ENCODE measurements around the gene HOXD11.

Gene HOXD11

GRCh38 chr2:176131848-176132158 is 24.7 kb downstream of the HOXD11 start:
- no peak for DNase-seq (ENCODE audit: low read depth, low spot score)

- no peak for DNase-seq (ENCODE audit: low read depth, low spot score)
Observed at GRCh38 chr2:176132205-176133171, 25.4 kb downstream of the HOXD11 start.

DNA sequence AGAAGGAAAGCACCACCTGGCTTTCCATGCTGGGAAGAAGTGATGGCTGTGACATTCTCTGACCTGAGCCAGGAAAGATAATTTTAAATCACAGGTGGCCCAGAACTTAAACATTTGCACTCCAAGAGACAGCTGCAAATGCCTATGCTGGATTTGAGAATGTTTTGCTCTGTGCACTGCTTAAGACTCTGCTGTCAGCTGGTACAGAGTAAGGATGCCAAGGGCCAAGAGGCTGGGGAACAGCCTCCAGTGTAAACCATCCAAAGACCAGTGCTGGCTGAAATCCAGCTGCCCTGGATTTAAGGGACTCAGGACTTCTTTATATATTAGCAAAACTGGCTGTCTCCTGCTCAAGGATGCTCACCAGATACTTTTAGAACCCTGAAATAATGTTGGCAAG is 26.3 kb downstream of the HOXD11 start:
- DNase-seq (ENCODE audit: low read depth, low spot score), result no peak

- DNase-seq (ENCODE audit: low read depth, low spot score), result no peak
Observed at GRCh38 chr2:176134035-176134434, 27.0 kb downstream of the HOXD11 start.

DNA sequence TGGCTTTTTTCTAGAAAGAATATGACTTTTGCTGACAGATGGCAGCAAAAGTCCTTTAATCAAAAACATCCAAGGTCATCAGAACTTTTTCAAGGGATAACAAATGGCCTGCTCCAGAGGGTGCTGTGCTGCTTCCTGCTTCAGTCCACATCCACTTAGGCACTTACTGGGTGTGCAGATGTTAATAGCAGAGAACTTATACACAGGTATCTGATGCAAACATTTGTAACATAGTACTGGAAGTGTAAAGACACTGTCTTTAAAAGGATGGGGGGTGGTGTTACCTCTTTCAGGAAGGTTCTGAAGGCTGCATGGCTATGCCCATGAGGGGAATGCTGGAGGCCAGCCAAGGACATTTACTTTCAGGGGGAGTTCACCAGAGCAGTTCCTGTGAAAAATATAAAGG is 28.0 kb downstream of the HOXD11 start:
- DNase-seq (ENCODE audit: low read depth, low spot score), result no peak

DNA sequence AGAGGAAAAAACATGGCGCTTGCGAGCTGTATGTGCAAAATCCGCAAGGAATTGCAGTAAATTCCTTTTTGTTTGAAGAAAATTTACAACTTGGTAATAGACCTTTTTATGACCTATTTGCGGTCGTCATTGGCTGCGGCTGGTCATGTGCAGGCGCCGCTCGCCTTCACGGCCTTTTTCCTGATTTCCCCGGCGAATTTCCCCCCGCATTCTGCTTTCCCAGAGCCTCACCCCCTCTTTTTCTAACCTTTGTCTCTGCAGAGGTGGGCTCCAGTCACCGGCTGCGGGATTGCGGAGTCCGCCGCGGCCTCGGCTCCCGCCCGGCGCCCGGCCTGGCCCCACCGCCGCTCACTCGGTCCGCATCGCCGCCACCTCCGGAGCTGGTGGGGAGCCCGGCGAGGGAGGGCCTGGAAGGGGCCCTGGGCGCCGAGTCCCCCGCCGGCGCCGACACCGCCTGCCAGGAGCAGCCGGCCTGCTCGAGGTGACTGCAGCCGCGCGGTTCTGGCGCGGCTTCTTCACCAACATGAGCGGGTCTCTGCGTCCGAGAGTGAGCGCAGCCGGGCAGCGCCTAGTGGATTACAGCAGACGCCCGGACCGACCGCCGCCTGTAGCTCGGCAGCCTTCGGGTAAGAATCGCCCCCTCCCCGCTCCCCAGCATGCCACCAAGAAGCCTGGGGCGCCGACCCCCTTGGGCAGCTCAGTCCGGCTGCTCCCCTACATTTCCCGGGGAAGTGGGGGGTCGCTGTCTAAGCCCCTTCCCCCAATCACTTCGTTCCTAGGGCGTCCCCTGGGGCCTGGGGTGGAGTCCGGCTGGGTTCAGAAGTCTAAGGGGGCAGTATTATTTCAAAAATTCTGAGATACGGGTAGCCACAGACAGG is 29.5 kb downstream of the HOXD11 start:
- no peak for DNase-seq (ENCODE audit: low read depth, low spot score)

GRCh38 chr2:176137252-176137580 is 30.1 kb downstream of the HOXD11 start:
- DNase-seq (ENCODE audit: low read depth, low spot score), result no peak

GRCh38 chr2:176137906-176138305 is 30.8 kb downstream of the HOXD11 start:
- DNase-seq (ENCODE audit: low read depth, low spot score), result no peak

DNA sequence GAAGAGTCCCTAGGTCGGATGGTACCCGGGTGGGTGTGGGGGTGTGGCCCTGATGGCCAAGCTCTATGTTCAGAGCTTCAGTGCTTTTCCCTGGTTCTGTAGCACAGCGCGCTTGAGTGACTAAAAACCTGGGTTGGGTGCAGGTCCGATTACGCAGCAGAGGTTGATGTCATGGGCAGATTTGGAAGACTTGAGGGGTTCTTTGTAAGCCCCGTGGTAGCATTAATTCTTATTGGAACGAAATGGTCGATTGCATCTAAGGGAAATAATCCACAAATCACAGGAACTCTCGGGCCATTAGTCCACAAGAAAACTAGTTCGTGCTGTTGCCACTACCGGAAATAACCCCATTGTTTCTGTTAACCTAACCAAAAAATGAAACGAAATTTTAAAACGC is 31.4 kb downstream of the HOXD11 start:
- DNase-seq (ENCODE audit: low read depth, low spot score), result no peak

DNA sequence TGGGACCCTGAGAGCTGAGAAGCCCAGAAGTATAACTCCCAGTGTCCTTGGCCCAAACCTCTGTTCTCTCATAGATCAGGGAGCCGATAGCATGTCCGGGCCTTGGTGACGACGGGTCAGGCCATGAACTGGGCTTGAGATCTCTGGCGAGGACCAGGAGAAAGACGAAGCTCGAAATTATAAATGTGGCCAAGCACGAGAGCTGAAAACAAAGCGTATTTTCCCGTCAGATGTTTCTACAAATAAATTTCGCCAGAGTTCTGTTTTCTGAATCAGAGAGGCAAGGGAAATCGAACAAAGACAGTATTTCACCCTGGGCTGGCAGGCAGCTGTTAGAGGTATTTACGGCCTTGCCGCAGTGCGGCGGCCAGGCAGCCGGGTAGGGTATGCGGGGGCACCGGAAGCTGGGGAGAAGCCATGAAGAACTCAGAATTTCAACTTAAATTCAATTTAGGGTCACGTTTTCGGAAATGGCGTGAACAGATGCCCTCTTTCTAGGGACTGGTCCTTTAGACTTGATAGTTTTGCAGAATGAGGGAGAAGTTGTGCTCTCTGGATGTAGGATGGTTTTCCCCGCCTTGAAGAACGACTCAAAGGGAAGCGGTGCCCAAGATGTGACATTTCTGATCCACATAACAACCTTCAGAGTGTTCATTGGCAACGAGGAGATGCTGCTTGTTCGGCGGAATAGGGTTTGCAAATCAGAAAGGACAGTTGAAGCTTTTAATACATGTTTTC is 32.0 kb downstream of the HOXD11 start:
- DNase-seq (ENCODE audit: low read depth, low spot score), result no peak

DNA sequence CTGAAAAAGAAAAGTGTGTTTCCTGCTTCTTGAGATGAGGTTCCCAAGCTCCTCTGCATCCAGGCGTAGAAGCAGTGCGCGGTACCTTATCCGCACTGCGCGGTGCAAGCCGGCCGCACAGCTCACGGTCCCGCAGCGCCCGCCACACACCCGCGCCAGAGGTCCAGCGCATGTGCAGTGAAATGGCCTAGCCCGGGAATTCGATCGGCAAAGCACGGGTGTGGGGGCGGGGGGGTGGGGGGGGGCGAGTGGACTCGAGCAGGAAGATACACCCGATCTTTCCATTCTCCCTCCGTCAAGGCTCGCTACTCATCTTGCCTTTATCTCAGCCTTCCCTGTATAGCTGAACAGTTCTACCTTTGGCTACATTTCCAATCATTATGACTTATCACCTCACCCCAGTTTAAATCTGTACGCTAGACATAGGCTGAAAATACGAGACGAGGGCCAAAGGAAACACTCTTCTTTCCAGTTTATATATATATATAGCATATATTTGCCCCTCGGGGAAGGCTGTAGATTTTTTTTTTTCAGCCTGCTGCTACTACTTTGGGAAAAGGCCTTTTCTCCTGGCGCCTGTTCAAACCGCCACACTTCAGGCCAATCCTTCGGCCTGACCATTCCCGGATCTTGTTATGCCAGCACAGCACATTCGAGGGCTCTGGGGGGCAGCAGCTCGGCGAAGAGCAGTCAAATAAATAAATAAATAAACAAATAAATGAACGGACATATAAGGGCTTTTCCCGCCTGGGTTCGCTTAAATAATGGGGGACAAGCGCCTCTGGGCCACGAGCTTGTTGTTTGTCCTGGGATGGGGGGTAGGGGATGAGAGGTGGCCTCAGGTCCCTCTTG is 32.8 kb downstream of the HOXD11 start:
- DNase-seq (ENCODE audit: low read depth, low spot score), result no peak

DNA sequence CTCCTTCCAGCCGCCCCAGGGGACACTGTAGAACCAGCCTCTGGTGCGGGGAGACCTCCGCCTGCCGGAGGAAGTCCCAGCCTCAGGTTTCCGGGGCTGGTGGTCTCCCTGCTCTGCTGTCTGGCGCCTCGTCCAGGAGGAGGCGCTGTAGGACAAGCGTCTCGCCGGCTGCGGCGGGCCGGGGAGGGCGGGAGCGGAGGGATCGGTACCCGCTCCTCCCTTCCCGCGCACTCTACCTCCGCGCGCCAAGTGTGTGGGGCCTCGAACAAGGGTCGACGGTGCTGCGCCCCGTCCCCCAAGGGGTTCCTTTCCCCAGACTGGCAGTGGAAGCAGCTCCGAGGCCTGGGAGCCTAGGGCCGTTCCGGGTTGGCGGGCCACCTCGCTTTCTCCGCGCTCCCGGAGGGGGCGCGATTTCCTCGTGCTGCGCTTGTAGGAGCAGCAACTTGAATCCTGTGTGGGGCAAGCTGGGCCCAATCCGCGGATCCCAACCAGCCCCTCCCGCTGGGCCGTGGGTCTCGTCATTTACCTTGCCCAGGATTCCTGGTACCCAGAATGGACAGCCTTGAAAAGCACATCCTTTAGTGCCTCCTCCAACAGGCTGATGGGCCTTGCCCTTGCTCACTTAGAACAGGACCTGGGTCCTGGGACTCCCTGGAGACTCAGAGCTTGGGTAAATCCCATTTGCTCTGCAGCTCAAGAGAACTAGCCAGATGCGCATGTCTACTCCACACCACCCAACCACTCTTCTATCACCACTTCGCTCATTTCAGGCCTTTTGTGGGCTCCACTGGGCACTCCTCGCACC is 33.6 kb downstream of the HOXD11 start:
- DNase-seq (ENCODE audit: low read depth, low spot score), result peak; percentile 46

GRCh38 chr2:176142281-176142680 is 35.2 kb downstream of the HOXD11 start:
- no peak for DNase-seq (ENCODE audit: low read depth, low spot score)

DNA sequence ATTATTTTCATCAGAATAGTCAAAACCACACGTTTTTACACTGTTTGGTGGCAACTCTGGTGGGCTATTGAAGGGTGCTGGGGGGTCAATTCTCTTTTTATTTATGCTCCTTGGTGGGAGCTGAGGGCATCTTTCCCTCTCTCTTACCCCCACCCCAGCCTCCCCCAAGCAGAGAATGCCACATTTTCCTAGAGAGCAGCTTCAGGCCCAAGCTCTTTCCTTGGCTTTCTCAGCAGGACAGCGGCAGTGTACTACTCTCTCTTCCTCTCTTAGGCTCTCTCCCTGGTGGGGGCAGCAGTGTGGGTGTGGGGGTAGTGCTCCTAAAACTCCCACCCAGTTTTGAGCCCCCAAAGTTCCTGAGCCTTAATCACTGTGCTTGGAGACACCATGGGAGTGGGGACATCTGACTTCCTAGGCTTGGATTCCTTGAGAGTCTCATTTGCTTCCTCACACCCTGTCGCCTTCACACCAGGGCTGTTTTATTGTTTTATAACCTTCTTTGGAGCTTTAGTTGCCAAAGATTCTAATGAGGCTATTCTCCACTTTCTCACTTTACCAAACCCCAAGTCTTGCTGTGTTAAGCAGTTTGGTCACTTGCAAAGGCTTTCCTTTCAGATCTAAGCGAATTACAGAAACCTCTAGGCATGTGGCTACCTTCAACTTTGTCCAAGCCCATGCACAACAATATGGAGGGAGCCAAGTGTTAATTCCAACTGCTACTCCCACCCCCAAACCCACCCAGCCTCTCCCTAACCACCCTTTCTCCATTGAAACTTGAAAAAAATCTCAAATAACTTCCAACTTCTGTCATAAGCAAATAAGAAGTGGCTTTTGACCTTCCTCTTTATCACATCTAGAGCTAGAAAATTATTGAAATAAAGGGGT is 38.2 kb downstream of the HOXD11 start:
- no peak for DNase-seq (ENCODE audit: low read depth, low spot score)

DNA sequence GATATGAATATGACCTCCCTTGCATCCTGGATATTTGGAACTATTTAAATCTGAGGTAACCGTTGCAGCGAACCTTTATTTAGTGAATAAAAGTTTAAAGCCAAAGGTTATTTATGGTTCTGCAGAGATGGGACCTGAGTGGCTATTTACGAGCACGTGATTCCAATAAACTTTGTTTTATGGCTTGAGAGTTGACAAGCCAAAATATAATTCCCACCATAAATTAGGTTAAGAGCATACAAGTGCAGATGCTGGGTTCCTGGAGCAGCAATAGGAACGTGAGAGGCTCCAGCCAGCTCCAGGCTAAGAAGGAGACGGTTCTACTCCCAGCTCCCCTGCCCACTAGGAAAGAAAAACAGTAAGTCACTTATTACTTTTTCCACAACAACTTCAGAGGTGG is 39.0 kb downstream of the HOXD11 start:
- DNase-seq (ENCODE audit: low read depth, low spot score), result no peak

DNA sequence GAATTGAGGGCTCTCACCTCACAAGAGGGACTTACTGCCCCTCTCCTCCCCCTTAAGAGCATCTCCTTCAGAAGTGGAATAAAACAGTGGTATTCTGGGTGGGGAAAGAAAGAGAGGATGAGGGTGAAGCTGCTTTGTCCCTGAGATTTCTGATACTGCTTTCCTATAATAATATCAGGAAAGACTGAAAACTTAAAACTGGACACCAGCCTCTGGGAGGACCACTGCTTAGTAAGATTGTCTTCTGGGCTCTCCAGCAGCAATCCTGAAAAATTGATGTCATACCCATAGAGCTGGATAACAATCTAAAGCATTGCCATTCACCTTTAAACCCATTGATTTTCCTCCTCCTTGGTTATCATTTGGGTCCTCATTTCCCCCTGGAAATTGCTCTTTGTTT is 39.6 kb downstream of the HOXD11 start:
- no peak for DNase-seq (ENCODE audit: low read depth, low spot score)

- no peak for DNase-seq (ENCODE audit: low read depth, low spot score)
Observed at GRCh38 chr2:176147210-176147799, 40.2 kb downstream of the HOXD11 start.

GRCh38 chr2:176147800-176148496 is 40.9 kb downstream of the HOXD11 start:
- DNase-seq (ENCODE audit: low read depth, low spot score), result no peak
